ENCODE results near the gene NAA50. TPM values are rescaled to one million over a fixed set of nuclear protein-coding genes. Genes with fewer than 3 reads are reported as not detected.

Gene NAA50
- total and polyA plus RNA-seq, 2 donors (not counting 3 experiments of a cell fraction or from before 2014, with no cell fraction given), result 53.1 to 160 TPM

GRCh38 chr3:113736548-113737089 lies 9.4 kb downstream of the NAA50 start:
- Histone ChIP-seq H3K4me2 (ENCODE audit: insufficient read depth, low read length) (peak overlapping the region; percentile 8), H3K4me1 (ENCODE audit: control insufficient read depth, extremely low read depth, insufficient read depth, low read length) (peaks cover 10% of the 10 kb centered on the region), H3K79me2 (ENCODE audit: control insufficient read depth, insufficient read depth, low read length) (peaks cover 100% of the 10 kb centered on the region), H4K20me1 (replicated peaks; ENCODE audit: control insufficient read depth, extremely low read depth, insufficient read depth, low read length) (peaks cover 6% of the 10 kb centered on the region), H3K27me3 (ENCODE audit: control insufficient read depth in 2 of 2, insufficient read depth in 2 of 2, low read length in 2 of 2) (no peaks in the 10 kb centered on the region), H3K4me3 (replicated peaks in 1 of 3; ENCODE audit: insufficient read depth in 1 of 3, low read depth in 1 of 3, low read length in 3 of 3) (no peak overlapping the region), H2AFZ (ENCODE audit: low read depth, low read length) (no peak overlapping the region), H3K36me3 (ENCODE audit: control insufficient read depth in 2 of 2, extremely low read depth in 1 of 2, insufficient read depth in 2 of 2, low read length in 2 of 2) (no peaks in the 10 kb centered on the region), H3K9ac (replicated peaks; ENCODE audit: extremely low read depth, insufficient read depth, low read length) (no peak overlapping the region), H3K27ac (ENCODE audit: insufficient read depth, low read depth, low read length) (no peak overlapping the region), H3K9me1 (replicated peaks; ENCODE audit: control insufficient read depth, extremely low read depth, insufficient read depth, low read length) (no peaks in the 10 kb centered on the region), H3K9me3 (replicated peaks; ENCODE audit: control insufficient read depth, insufficient read depth, low read length) (no peaks in the 10 kb centered on the region)
- intact Hi-C loops (cut with micrococcal nuclease), result loop anchor here (1.0 to 10.0 kb wide), 8 partner anchors 9 to 678 kb away; partner anchors contain the start of genes CCDC191, GRAMD1C, QTRT2 and ZDHHC23
- POLR2A ChIA-PET, result interaction anchor here (0.7 kb wide), 1 partner anchor 335 kb away, joined by 4 read pairs; no protein-coding TSS in a partner anchor
- TF ChIP-seq MAX (IDR thresholded peaks at IDR 0.05; ENCODE audit: insufficient read depth, insufficient read length), result no peak
- TF ChIP-seq GATA2 (IDR thresholded peaks at IDR 0.05; ENCODE audit: insufficient read depth, insufficient read length, low read depth, low read length), result no peak
- TF ChIP-seq CTCF (IDR thresholded peaks at IDR 0.05; ENCODE audit: extremely low read depth in 1 of 2, insufficient read depth in 1 of 2, low read depth in 1 of 2, low read length in 2 of 2), result peak; percentile 28 to 47
- no peak for TF ChIP-seq MYC (IDR thresholded peaks at IDR 0.05; ENCODE audit: low read depth, low read length)
- no peak for TF ChIP-seq POLR2A (IDR thresholded peaks at IDR 0.05; ENCODE audit: low read depth, low read length)
- TF ChIP-seq POLR2AphosphoS5 (IDR thresholded peaks at IDR 0.05; ENCODE audit: insufficient read depth, low read depth, low read length), result peak; percentile 13
- TF ChIP-seq FOS (IDR thresholded peaks at IDR 0.05; ENCODE audit: borderline replicate concordance, insufficient read depth, low read length), result no peak
- TF ChIP-seq EZH2 (IDR thresholded peaks at IDR 0.05; ENCODE audit: borderline replicate concordance, low read depth, low read length, severe bottlenecking), result no peak
- no peak for TF ChIP-seq JUN (IDR thresholded peaks at IDR 0.05; ENCODE audit: borderline replicate concordance, insufficient read depth, insufficient read length, low read depth)
- dilution Hi-C loops (cut with MboI; ENCODE audit: extremely low pct_ligation_motif_present, low sequenced_read_pairs), result no loop called here
- CTCF ChIA-PET, result interaction anchor here (0.6 to 8.0 kb wide), 56 partner anchors 9 to 686 kb away, joined by 3 to 111 read pairs (median 4); partner anchors contain the start of genes ATP6V1A, CCDC191, DRD3 and GRAMD1C
- FAIRE-seq, result peak; percentile 55
- BruUV-seq (replicated peaks), result no TSS peak
- peak; percentile 79 for DNase-seq (ENCODE audit: low read depth, low spot score)
